ENCODE measurements around the gene CFDP1. TPM values are rescaled to one million over a fixed set of nuclear protein-coding genes. Genes with fewer than 3 reads are reported as not detected.
A peak's percentile ranks its signal among the peaks of the same experiment; 100 is the strongest.
"Not testable (repeated sequence)": the region's sequence is repeated elsewhere in the genome, so short reads cannot be mapped to it uniquely, and the experiment has no call there.

CFDP1 gene
- polyA plus RNA-seq, 1 donor from 2014 or later = 31.5 TPM

GRCh38 chr16:75445298-75445697 lies 12.0 kb upstream of the CFDP1 start:
- Mint-ChIP-seq H3K27me3 (no peaks in the 10 kb centered on the region), H3K36me3 (peaks cover 6% of the 10 kb centered on the region), H3K27ac (no peak overlapping the region), H3K4me3 (no peak overlapping the region), H3K4me1 (no peaks in the 10 kb centered on the region), H3K9me3 (no peaks in the 10 kb centered on the region)

GRCh38 chr16:75443298-75443697 lies 10.0 kb upstream of the CFDP1 start:
- Mint-ChIP-seq H3K4me3 (no peak overlapping the region), H3K27ac (no peak overlapping the region), H3K4me1 (no peaks in the 10 kb centered on the region), H3K9me3 (no peaks in the 10 kb centered on the region), H3K36me3 (peaks cover 4% of the 10 kb centered on the region), H3K27me3 (no peaks in the 10 kb centered on the region)

GRCh38 chr16:75433732-75434413 lies 570 bp upstream of the CFDP1 start:
- H3K36me3 Mint-ChIP-seq = no peaks in the 10 kb centered on the region
- H3K27ac Mint-ChIP-seq = peak overlapping the region; percentile 94 to 99 (median 96)
- H3K27me3 Mint-ChIP-seq = no peaks in the 10 kb centered on the region
- H3K4me3 Mint-ChIP-seq = peak overlapping the region; percentile 90 to 96 (median 91)
- peaks cover 15 to 18% (median 16%) of the 10 kb centered on the region in 3 donors for H3K4me1 Mint-ChIP-seq
- H3K9me3 Mint-ChIP-seq = no peaks in the 10 kb centered on the region

- Mint-ChIP-seq H3K27me3 (no peaks in the 10 kb centered on the region), H3K4me1 (peaks cover 18 to 21% (median 21%) of the 10 kb centered on the region in 3 donors), H3K9me3 (no peaks in the 10 kb centered on the region), H3K4me3 (peak overlapping the region in 2 of 4 donors; percentile 16 to 87), H3K27ac (peak overlapping the region in 2 of 3 donors; percentile 13 to 66), H3K36me3 (no peaks in the 10 kb centered on the region)
Observed at GRCh38 chr16:75429621-75430403, 3.5 kb downstream of the CFDP1 start.

- H3K27ac Mint-ChIP-seq, H3K27me3 Mint-ChIP-seq, H3K36me3 Mint-ChIP-seq, H3K4me3 Mint-ChIP-seq, H3K9me3 Mint-ChIP-seq: not testable (repeated sequence)
- peaks cover 12 to 19% (median 14%) of the 10 kb centered on the region in 3 donors for H3K4me1 Mint-ChIP-seq
Observed at GRCh38 chr16:75426524-75426923, 6.8 kb downstream of the CFDP1 start.

- not testable (repeated sequence) for H3K9me3 Mint-ChIP-seq, H3K27ac Mint-ChIP-seq, H3K36me3 Mint-ChIP-seq, H3K27me3 Mint-ChIP-seq
- Mint-ChIP-seq H3K4me3 (peak overlapping the region in 1 of 4 donors; percentile 37), H3K4me1 (peaks cover 13 to 28% (median 14%) of the 10 kb centered on the region in 3 donors)
Observed at GRCh38 chr16:75424105-75424762, 9.1 kb downstream of the CFDP1 start.

GRCh38 chr16:75423723-75424104 lies 9.6 kb downstream of the CFDP1 start:
- Mint-ChIP-seq H3K4me3 (peak overlapping the region in 2 of 4 donors; percentile 5 to 37), H3K4me1 (peaks cover 13 to 28% (median 14%) of the 10 kb centered on the region in 3 donors), H3K36me3 (peaks cover 1% of the 10 kb centered on the region), H3K27ac (no peak overlapping the region), H3K27me3 (no peaks in the 10 kb centered on the region), H3K9me3 (no peaks in the 10 kb centered on the region)

- no peak overlapping the region for H3K4me3 Mint-ChIP-seq
- H3K4me1 Mint-ChIP-seq = peaks cover 10 to 28% (median 16%) of the 10 kb centered on the region in 3 donors
- H3K9me3 Mint-ChIP-seq = no peaks in the 10 kb centered on the region
- H3K36me3 Mint-ChIP-seq = peaks cover 1% of the 10 kb centered on the region
- H3K27me3 Mint-ChIP-seq = no peaks in the 10 kb centered on the region
- no peak overlapping the region for H3K27ac Mint-ChIP-seq
Observed at GRCh38 chr16:75421820-75422126, 11.5 kb downstream of the CFDP1 start.

- peaks cover 10 to 28% (median 16%) of the 10 kb centered on the region in 3 donors for H3K4me1 Mint-ChIP-seq
- H3K4me3 Mint-ChIP-seq = peak overlapping the region in 2 of 4 donors; percentile 17 to 52
- H3K36me3 Mint-ChIP-seq = peaks cover 1% of the 10 kb centered on the region
- H3K9me3 Mint-ChIP-seq = no peaks in the 10 kb centered on the region
- peak overlapping the region in 1 of 3 donors; percentile 9 for H3K27ac Mint-ChIP-seq
- no peaks in the 10 kb centered on the region for H3K27me3 Mint-ChIP-seq
Observed at GRCh38 chr16:75420987-75421819, 12.1 kb downstream of the CFDP1 start.

GRCh38 chr16:75416904-75417565 lies 16.3 kb downstream of the CFDP1 start:
- Mint-ChIP-seq H3K36me3 (peaks cover 3% of the 10 kb centered on the region), H3K4me3 (no peak overlapping the region), H3K4me1 (peaks cover 14 to 28% (median 15%) of the 10 kb centered on the region in 3 donors), H3K9me3 (no peaks in the 10 kb centered on the region), H3K27me3 (no peaks in the 10 kb centered on the region), H3K27ac (no peak overlapping the region)

- no peaks in the 10 kb centered on the region for H3K9me3 Mint-ChIP-seq
- no peaks in the 10 kb centered on the region for H3K27me3 Mint-ChIP-seq
- peaks cover 6 to 15% (median 7%) of the 10 kb centered on the region in 3 donors for H3K4me1 Mint-ChIP-seq
- H3K27ac Mint-ChIP-seq = no peak overlapping the region
- H3K36me3 Mint-ChIP-seq = peaks cover 3% of the 10 kb centered on the region
- no peak overlapping the region for H3K4me3 Mint-ChIP-seq
Observed at GRCh38 chr16:75415169-75415905, 18.0 kb downstream of the CFDP1 start.

GRCh38 chr16:75413951-75414350 lies 19.4 kb downstream of the CFDP1 start:
- no peak overlapping the region for H3K4me3 Mint-ChIP-seq
- H3K36me3 Mint-ChIP-seq = peaks cover 2% of the 10 kb centered on the region
- no peak overlapping the region for H3K27ac Mint-ChIP-seq
- no peaks in the 10 kb centered on the region for H3K9me3 Mint-ChIP-seq
- peaks cover 4 to 12% (median 5%) of the 10 kb centered on the region in 3 donors for H3K4me1 Mint-ChIP-seq
- no peaks in the 10 kb centered on the region for H3K27me3 Mint-ChIP-seq

- H3K4me1 Mint-ChIP-seq = no peaks in the 10 kb centered on the region
- no peaks in the 10 kb centered on the region for H3K27me3 Mint-ChIP-seq
- H3K4me3 Mint-ChIP-seq = no peak overlapping the region
- peaks cover 3% of the 10 kb centered on the region for H3K36me3 Mint-ChIP-seq
- no peaks in the 10 kb centered on the region for H3K9me3 Mint-ChIP-seq
- no peak overlapping the region for H3K27ac Mint-ChIP-seq
Observed at GRCh38 chr16:75406943-75407342, 26.4 kb downstream of the CFDP1 start.
